NCI-H526 treated with DMSO at 0.1 percent for 48 hours (cell line): ENCODE measurements around the gene MYOT.
"Not testable (repeated sequence)": the region's sequence is repeated elsewhere in the genome, so short reads cannot be mapped to it uniquely, and the experiment has no call there.

Source experiments
- DNase-seq: peaks from one replicate; lab custom pipeline; 2025; lab: John Stamatoyannopoulos, UW

Gene MYOT

GRCh38 chr5:137867664-137868063 is at the start of gene MYOT:
Gene MYOT (plus strand): TSS chr5:137867860. CDS start chr5:137870652, 2,792 bp downstream.
- no peak for DNase-seq

- DNase-seq = no peak
Measured at GRCh38 chr5:137819766-137820165, 47.9 kb upstream of the MYOT start.

- DNase-seq = peak; percentile 5
Measured at GRCh38 chr5:137822158-137822764, 45.4 kb upstream of the MYOT start.

- no peak for DNase-seq
Measured at GRCh38 chr5:137822984-137823383, 44.7 kb upstream of the MYOT start.

- no peak for DNase-seq
Measured at GRCh38 chr5:137825165-137825564, 42.5 kb upstream of the MYOT start.

GRCh38 chr5:137826067-137826466 is 41.6 kb upstream of the MYOT start:
- no peak for DNase-seq

GRCh38 chr5:137828180-137828579 is 39.5 kb upstream of the MYOT start:
- no peak for DNase-seq

- DNase-seq = no peak
Measured at GRCh38 chr5:137828664-137829063, 39.0 kb upstream of the MYOT start.

GRCh38 chr5:137831105-137831504 is 36.6 kb upstream of the MYOT start:
- DNase-seq = no peak

- no peak for DNase-seq
Measured at GRCh38 chr5:137831526-137831925, 36.1 kb upstream of the MYOT start.

GRCh38 chr5:137832416-137832815 is 35.2 kb upstream of the MYOT start:
- no peak for DNase-seq

- DNase-seq = no peak
Measured at GRCh38 chr5:137833463-137833862, 34.2 kb upstream of the MYOT start.

- no peak for DNase-seq
Measured at GRCh38 chr5:137834498-137835049, 33.1 kb upstream of the MYOT start.

GRCh38 chr5:137836298-137836697 is 31.4 kb upstream of the MYOT start:
- no peak for DNase-seq

GRCh38 chr5:137836997-137837396 is 30.7 kb upstream of the MYOT start:
- DNase-seq = no peak

GRCh38 chr5:137837491-137838394 is 29.9 kb upstream of the MYOT start:
- DNase-seq = no peak

- no peak for DNase-seq
Measured at GRCh38 chr5:137838976-137839375, 28.7 kb upstream of the MYOT start.

- DNase-seq = no peak
Measured at GRCh38 chr5:137842296-137842695, 25.4 kb upstream of the MYOT start.

GRCh38 chr5:137843676-137844299 is 23.9 kb upstream of the MYOT start:
- DNase-seq = no peak

GRCh38 chr5:137845472-137845871 is 22.2 kb upstream of the MYOT start:
- no peak for DNase-seq

GRCh38 chr5:137847687-137848086 is 20.0 kb upstream of the MYOT start:
- no peak for DNase-seq

- DNase-seq = not testable (repeated sequence)
Measured at GRCh38 chr5:137853165-137853564, 14.5 kb upstream of the MYOT start.

- no peak for DNase-seq
Measured at GRCh38 chr5:137856201-137856600, 11.5 kb upstream of the MYOT start.
